Smooth muscle cell (in vitro differentiated cells): Measurements from ENCODE around the gene MED25. TPM values are rescaled to one million over a fixed set of nuclear protein-coding genes. Genes with fewer than 3 reads are reported as not detected.

ENCODE experiments used
- DNase-seq: peaks from one replicate; lab custom pipeline; 2025; ENCODE audit not compliant: unreplicated experiment; lab: John Stamatoyannopoulos, UW
- H2AFZ ChIP-seq: fragments of 200-600 bp; sonication (generic); 2 replicates; pipeline ENCODE4 v1.6.0; 2016; ENCODE audit warnings: antibody characterized with exemption, low read depth, mild to moderate bottlenecking
- H3F3A ChIP-seq: fragments of 200-600 bp; sonication (generic); 2 replicates; pipeline ENCODE4 v1.6.0; 2017; ENCODE audit warnings: antibody characterized with exemption, low read depth
- H3K27ac ChIP-seq: fragments of 200-600 bp; sonication (generic); 2 replicates; pipeline ENCODE4 v1.5.1; 2016; ENCODE audit warnings: low read depth, mild to moderate bottlenecking
- H3K27me3 ChIP-seq: fragments of 200-600 bp; sonication (generic); 2 replicates; pipeline ENCODE4 v1.6.1; 2016; ENCODE audit warnings: low read depth, mild to moderate bottlenecking
- H3K36me3 ChIP-seq: fragments of 200-600 bp; sonication (generic); 2 replicates; pipeline ENCODE4 v1.5.1; 2016; ENCODE audit warnings: low read depth
- H3K4me1 ChIP-seq: fragments of 200-600 bp; sonication (generic); 2 replicates; pipeline ENCODE4 v1.5.1; 2016; ENCODE audit warnings: low read depth
- H3K4me2 ChIP-seq: fragments of 200-600 bp; sonication (generic); 2 replicates; pipeline ENCODE4 v1.6.0; 2016; ENCODE audit warnings: mild to moderate bottlenecking
- H3K4me3 ChIP-seq: fragments of 200-600 bp; sonication (generic); 2 replicates; pipeline ENCODE4 v1.5.1; 2016; ENCODE audit warnings: mild to moderate bottlenecking
- H3K79me2 ChIP-seq: fragments of 200-600 bp; sonication (generic); 2 replicates; pipeline ENCODE4 v1.6.0; 2016; ENCODE audit warnings: low read depth, mild to moderate bottlenecking
- H3K9ac ChIP-seq: fragments of 200-600 bp; sonication (generic); 2 replicates; pipeline ENCODE4 v1.6.0; 2016; ENCODE audit warnings: low read depth
- H3K9me3 ChIP-seq: fragments of 200-600 bp; sonication (generic); replicated peaks from 2 replicates; pipeline ENCODE4 v1.5.1; 2016; ENCODE audit warnings: low read depth
- H4K20me1 ChIP-seq: fragments of 200-600 bp; sonication (generic); 2 replicates; pipeline ENCODE4 v1.6.0; 2016; ENCODE audit warnings: low read depth
- CTCF ChIP-seq: fragments of 200-600 bp; sonication (generic); IDR thresholded peaks from 2 replicates; pipeline ENCODE4 v1.5.1; 2017; ENCODE audit warnings: borderline replicate concordance, mild to moderate bottlenecking, antibody characterized with exemption; ENCODE audit not compliant: insufficient read depth, poor library complexity, severe bottlenecking
- WGBS: methylation state at CpG from one replicate; pipeline ENCODE4 v1.1.7; 2016; ENCODE audit warnings: low lambda C conversion rate; 5-methylcytosine and 5-hydroxymethylcytosine counted together
- polyA plus RNA-seq: library from polyadenylated mRNA; unstranded; fragments of >200 nt; fragmentation: Nextera tagmentation; extraction: Ambion mirVana; gene quantifications from 2 replicates; pipeline ENCODE4 v1.2.1, GENCODE V29; 2016
- total RNA-seq: library from RNA; depleted of rRNA; stranded (reverse); fragments of >200 nt; gene quantifications from 2 replicates; pipeline ENCODE4 v1.2.3, GENCODE V29; 2014

The MED25 gene
- total and polyA plus RNA-seq, 2 experiments from 2014 or later, result 20.4 to 34.1 TPM

- Histone ChIP-seq H2AFZ (no peak overlapping the region), H3K79me2 (peaks cover 23% of the 10 kb centered on the region), H3K9me3 (no peaks in the 10 kb centered on the region), H3K36me3 (no peaks in the 10 kb centered on the region), H3K4me2 (no peak overlapping the region), H4K20me1 (peaks cover 65% of the 10 kb centered on the region), H3K27ac (peak overlapping the region; percentile 78), H3K27me3 (no peaks in the 10 kb centered on the region), H3F3A (peaks cover 33% of the 10 kb centered on the region), H3K4me3 (no peak overlapping the region), H3K9ac (no peak overlapping the region), H3K4me1 (no peaks in the 10 kb centered on the region)
- TF ChIP-seq CTCF, result no peak
- no peak for DNase-seq
- 91% methylated on average over 33 of the region's 37 CpGs for WGBS
Observed at GRCh38 chr19:49858088-49858985, 40.2 kb downstream of the MED25 start.

- Histone ChIP-seq H3K27me3 (no peaks in the 10 kb centered on the region), H2AFZ (no peak overlapping the region), H3K27ac (peak overlapping the region; percentile 78), H3K9me3 (no peaks in the 10 kb centered on the region), H3K36me3 (no peaks in the 10 kb centered on the region), H3K79me2 (peaks cover 19% of the 10 kb centered on the region), H3K4me2 (no peak overlapping the region), H3K9ac (no peak overlapping the region), H3K4me3 (no peak overlapping the region), H3F3A (peaks cover 33% of the 10 kb centered on the region), H3K4me1 (no peaks in the 10 kb centered on the region), H4K20me1 (peaks cover 50% of the 10 kb centered on the region)
- WGBS, result 88% methylated on average over 22 of the region's 22 CpGs
- no peak for TF ChIP-seq CTCF
- no peak for DNase-seq
Observed at GRCh38 chr19:49859682-49860335, 41.7 kb downstream of the MED25 start.

GRCh38 chr19:49860336-49861102, 42.4 kb downstream of the MED25 start:
- H3K27me3 ChIP-seq, result no peaks in the 10 kb centered on the region
- TF ChIP-seq CTCF, result no peak
- DNase-seq, result no peak

More at GRCh38 chr19:49860336-49861102, 42.4 kb downstream of the MED25 start:
- Histone ChIP-seq H2AFZ (no peak overlapping the region), H3K4me3 (no peak overlapping the region), H3K79me2 (peaks cover 19% of the 10 kb centered on the region), H3K9ac (no peak overlapping the region), H3K36me3 (no peaks in the 10 kb centered on the region), H3K4me2 (no peak overlapping the region), H3K4me1 (no peaks in the 10 kb centered on the region), H4K20me1 (peaks cover 43% of the 10 kb centered on the region), H3K9me3 (no peaks in the 10 kb centered on the region), H3F3A (peaks cover 28% of the 10 kb centered on the region), H3K27ac (peak overlapping the region; percentile 78)
- WGBS, result 90% methylated on average over 16 of the region's 17 CpGs
